Mesenchymal stem cell (in vitro differentiated cells and primary cell): ENCODE results near the gene ARFGAP1.

ENCODE experiments used
- DNase-seq: peaks from one replicate; pipeline ENCODE4 v3.0.0-alpha.2; 2013
- H2AFZ ChIP-seq: one replicate; pipeline ENCODE4 v1.6.1; 2013; ENCODE audit warnings: low read depth, mild to moderate bottlenecking, control low read depth, inconsistent platforms, low read length, moderate library complexity
- H2AK5ac ChIP-seq: 2 replicates; pipeline ENCODE4 v1.6.1; 2013; ENCODE audit warnings: low read length, moderate library complexity, mild to moderate bottlenecking, inconsistent platforms; ENCODE audit not compliant: severe bottlenecking
- H2BK120ac ChIP-seq: one replicate; pipeline ENCODE4 v1.6.1; 2013; ENCODE audit warnings: low read depth, mild to moderate bottlenecking, inconsistent platforms, low read length, moderate library complexity
- H2BK12ac ChIP-seq, 2 experiments: one replicate each; pipeline ENCODE4 v1.6.1; 2013; ENCODE audit warnings: inconsistent platforms in 2 of 2, low read length in 2 of 2, mild to moderate bottlenecking in 2 of 2, moderate library complexity in 2 of 2, control low read depth in 1 of 2
- H2BK15ac ChIP-seq: one replicate; pipeline ENCODE4 v1.6.1; 2013; ENCODE audit warnings: mild to moderate bottlenecking, low read depth, inconsistent platforms; ENCODE audit not compliant: poor library complexity, severe bottlenecking
- H2BK5ac ChIP-seq: 2 replicates; pipeline ENCODE4 v1.6.1; 2013; ENCODE audit warnings: low read depth, mild to moderate bottlenecking, low read length, control low read depth, inconsistent platforms; ENCODE audit not compliant: poor library complexity, severe bottlenecking
- H3K14ac ChIP-seq, 2 experiments: one replicate each; pipeline ENCODE4 v1.6.1; 2013; ENCODE audit warnings: inconsistent platforms in 2 of 2, low read length in 2 of 2, control low read depth in 1 of 2, mild to moderate bottlenecking in 1 of 2, moderate library complexity in 1 of 2
- H3K18ac ChIP-seq, 2 experiments: one replicate each; pipeline ENCODE4 v1.6.1; 2013; ENCODE audit warnings: inconsistent platforms in 2 of 2, low read length in 2 of 2, control low read depth in 1 of 2, low read depth in 1 of 2, mild to moderate bottlenecking in 1 of 2
- H3K23ac ChIP-seq, 2 experiments: one replicate each; pipeline ENCODE4 v1.6.1; 2013; ENCODE audit warnings: inconsistent platforms in 2 of 2, low read length in 2 of 2, mild to moderate bottlenecking in 2 of 2, moderate library complexity in 2 of 2, control low read depth in 1 of 2
- H3K27ac ChIP-seq: 2 replicates; pipeline ENCODE4 v1.5.1; 2013; ENCODE audit warnings: mild to moderate bottlenecking, moderate library complexity, low read length, control low read depth, inconsistent platforms; ENCODE audit not compliant: poor library complexity, severe bottlenecking
- H3K27me3 ChIP-seq, 2 experiments: 2 replicates each; pipeline versions ENCODE4 v1.6.1 to v1.7.0; 2013; ENCODE audit warnings: low read length in 2 of 2, mild to moderate bottlenecking in 2 of 2, moderate library complexity in 2 of 2, control low read depth in 1 of 2, inconsistent platforms in 1 of 2; ENCODE audit not compliant: control insufficient read depth in 1 of 2, insufficient read depth in 1 of 2
- H3K36me3 ChIP-seq, 2 experiments: 2 replicates each; pipeline versions ENCODE4 v1.6.1 to v1.7.0; 2013; ENCODE audit warnings: low read length in 2 of 2, control low read depth in 1 of 2, inconsistent platforms in 1 of 2, low read depth in 1 of 2, mild to moderate bottlenecking in 1 of 2; ENCODE audit not compliant: insufficient read depth in 2 of 2, control insufficient read depth in 1 of 2
- H3K4ac ChIP-seq, 2 experiments: one replicate each; pipeline ENCODE4 v1.6.1; 2013; ENCODE audit warnings: inconsistent platforms in 2 of 2, low read length in 2 of 2, mild to moderate bottlenecking in 2 of 2, moderate library complexity in 2 of 2, control low read depth in 1 of 2, low read depth in 1 of 2
- H3K4me1 ChIP-seq: 2 replicates; pipeline ENCODE4 v1.6.1; 2013; ENCODE audit warnings: low read depth, low read length, control low read depth; ENCODE audit not compliant: control insufficient read depth, insufficient read depth
- H3K4me2 ChIP-seq: 2 replicates; pipeline ENCODE4 v1.6.1; 2013; ENCODE audit warnings: low read length, mild to moderate bottlenecking, inconsistent platforms; ENCODE audit not compliant: poor library complexity, severe bottlenecking
- H3K4me3 ChIP-seq, 2 experiments: 2 replicates each; pipeline versions ENCODE4 v1.5.1 to v1.7.0; 2013; ENCODE audit warnings: low read length in 2 of 2, mild to moderate bottlenecking in 2 of 2, control low read depth in 1 of 2, low read depth in 1 of 2; ENCODE audit not compliant: insufficient read depth in 1 of 2
- H3K79me1 ChIP-seq: replicated peaks from 2 replicates; pipeline ENCODE4 v1.6.1; 2013; ENCODE audit warnings: mild to moderate bottlenecking, control low read depth, low read length, inconsistent platforms; ENCODE audit not compliant: poor library complexity, severe bottlenecking
- H3K9ac ChIP-seq: 2 replicates; pipeline ENCODE4 v1.7.0; 2013; ENCODE audit warnings: mild to moderate bottlenecking, low read length, moderate library complexity
- H3K9me3 ChIP-seq: 2 replicates; pipeline ENCODE4 v1.7.0; 2013; ENCODE audit warnings: mild to moderate bottlenecking, low read length; ENCODE audit not compliant: control insufficient read depth
- H4K8ac ChIP-seq: one replicate; pipeline ENCODE4 v1.6.1; 2013; ENCODE audit warnings: inconsistent platforms, mild to moderate bottlenecking, low read length, moderate library complexity
- H4K91ac ChIP-seq: one replicate; pipeline ENCODE4 v1.6.1; 2013; ENCODE audit warnings: mild to moderate bottlenecking, low read length, inconsistent platforms
- WGBS: methylation state at CpG from one replicate; pipeline ENCODE4 v1.1.7; 2013; ENCODE audit warnings: mixed read lengths; 5-methylcytosine and 5-hydroxymethylcytosine counted together

Gene ARFGAP1

GRCh38 chr20:63281742-63282665 lies 9.4 kb downstream of the ARFGAP1 start:
- WGBS, result 97% methylated on average over 38 of the region's 38 CpGs
- Histone ChIP-seq H2AFZ (no peak overlapping the region), H4K91ac (no peak overlapping the region), H3K9me3 (no peaks in the 10 kb centered on the region), H3K27me3 (no peaks in the 10 kb centered on the region), H4K8ac (no peak overlapping the region), H2BK120ac (no peak overlapping the region), H3K14ac (no peak overlapping the region), H3K36me3 (peaks cover 87 to 100% of the 10 kb centered on the region in 2 experiments), H3K4me1 (peaks cover 25% of the 10 kb centered on the region), H2AK5ac (no peak overlapping the region), H2BK12ac (no peak overlapping the region), H3K4ac (no peak overlapping the region), H3K18ac (no peak overlapping the region), H3K4me3 (no peak overlapping the region), H3K9ac (no peak overlapping the region), H3K79me1 (peaks cover 56% of the 10 kb centered on the region), H3K27ac (no peak overlapping the region), H2BK5ac (no peak overlapping the region), H2BK15ac (no peak overlapping the region), H3K23ac (no peak overlapping the region), H3K4me2 (no peak overlapping the region)
- DNase-seq, result no peak

- Histone ChIP-seq H2AFZ (no peak overlapping the region), H3K18ac (no peak overlapping the region), H3K27ac (no peak overlapping the region), H4K8ac (no peak overlapping the region), H2AK5ac (no peak overlapping the region), H3K4ac (no peak overlapping the region), H3K4me2 (no peak overlapping the region), H3K9me3 (no peaks in the 10 kb centered on the region), H2BK12ac (no peak overlapping the region), H4K91ac (no peak overlapping the region), H3K4me3 (no peak overlapping the region), H3K79me1 (peaks cover 56% of the 10 kb centered on the region), H3K9ac (no peak overlapping the region), H3K23ac (no peak overlapping the region), H2BK5ac (no peak overlapping the region), H2BK120ac (no peak overlapping the region), H2BK15ac (no peak overlapping the region), H3K14ac (no peak overlapping the region), H3K36me3 (peaks cover 87 to 100% of the 10 kb centered on the region in 2 experiments), H3K27me3 (no peaks in the 10 kb centered on the region), H3K4me1 (peaks cover 23% of the 10 kb centered on the region)
- 99% methylated on average over 17 of the region's 17 CpGs for WGBS
- DNase-seq, result no peak
Measured at GRCh38 chr20:63282946-63283345, 10.3 kb downstream of the ARFGAP1 start.

- Histone ChIP-seq H3K4me2 (no peak overlapping the region), H3K36me3 (peaks cover 87 to 100% of the 10 kb centered on the region in 2 experiments), H2BK120ac (no peak overlapping the region), H4K91ac (no peak overlapping the region), H3K14ac (no peak overlapping the region), H3K23ac (no peak overlapping the region), H3K9me3 (no peaks in the 10 kb centered on the region), H2BK5ac (no peak overlapping the region), H3K9ac (no peak overlapping the region), H3K4me1 (peaks cover 23% of the 10 kb centered on the region), H3K79me1 (peaks cover 54% of the 10 kb centered on the region), H2AK5ac (no peak overlapping the region), H2BK15ac (no peak overlapping the region), H4K8ac (no peak overlapping the region), H3K18ac (no peak overlapping the region), H2AFZ (no peak overlapping the region), H3K4me3 (no peak overlapping the region), H3K27ac (no peak overlapping the region), H3K4ac (no peak overlapping the region), H2BK12ac (no peak overlapping the region), H3K27me3 (no peaks in the 10 kb centered on the region)
- 97% methylated on average over 32 of the region's 33 CpGs for WGBS
- DNase-seq, result no peak
Measured at GRCh38 chr20:63283397-63284082, 10.9 kb downstream of the ARFGAP1 start.

- Histone ChIP-seq H2AFZ (no peak overlapping the region), H3K4ac (no peak overlapping the region), H4K8ac (no peak overlapping the region), H3K9ac (no peak overlapping the region), H3K36me3 (peaks cover 87 to 100% of the 10 kb centered on the region in 2 experiments), H3K27me3 (no peaks in the 10 kb centered on the region), H3K18ac (no peak overlapping the region), H2BK5ac (no peak overlapping the region), H2AK5ac (no peak overlapping the region), H4K91ac (no peak overlapping the region), H3K4me3 (no peak overlapping the region), H3K9me3 (no peaks in the 10 kb centered on the region), H3K4me2 (no peak overlapping the region), H3K79me1 (peaks cover 53% of the 10 kb centered on the region), H3K27ac (peak overlapping the region; percentile 0), H2BK120ac (no peak overlapping the region), H2BK12ac (no peak overlapping the region), H2BK15ac (no peak overlapping the region), H3K14ac (no peak overlapping the region), H3K4me1 (peaks cover 23% of the 10 kb centered on the region), H3K23ac (no peak overlapping the region)
- DNase-seq, result no peak
- 85% methylated on average over 14 of the region's 14 CpGs for WGBS
Measured at GRCh38 chr20:63284083-63284440, 11.4 kb downstream of the ARFGAP1 start.
